ENCODE results near the gene STAT5A. TPM values are rescaled to one million over a fixed set of nuclear protein-coding genes. Genes with fewer than 3 reads are reported as not detected.

STAT5A gene
- total RNA-seq, 4 donors from 2014 or later, result 32.1 to 56.0 (median 45.6) TPM

- H3K27me3 ChIP-seq, result no peaks in the 10 kb centered on the region
- H3K27ac ChIP-seq, result no peak overlapping the region
- H3K9me3 ChIP-seq, result no peaks in the 10 kb centered on the region
- 89% methylated on average over 5 of the region's 5 CpGs for WGBS
- TF ChIP-seq CTCF (IDR thresholded peaks at IDR 0.05), result no peak
- H3K4me3 ChIP-seq, result no peak overlapping the region
- peak; percentile 12 to 37 for DNase-seq (ENCODE audit: low spot score in 2 of 2)
- peaks cover 44% of the 10 kb centered on the region for H3K4me1 ChIP-seq
- H3K36me3 ChIP-seq, result no peaks in the 10 kb centered on the region
Observed at GRCh38 chr17:42284024-42284369, 4.3 kb upstream of the STAT5A start.

GRCh38 chr17:42284566-42284965 lies 3.7 kb upstream of the STAT5A start:
- H3K9me3 ChIP-seq, result no peaks in the 10 kb centered on the region
- WGBS, result 94% methylated on average over 7 of the region's 7 CpGs
- TF ChIP-seq CTCF (IDR thresholded peaks at IDR 0.05), result no peak
- no peak for TF ChIP-seq POLR2A (IDR thresholded peaks at IDR 0.05)
- no peak for TF ChIP-seq EP300 (IDR thresholded peaks at IDR 0.05)
- TF ChIP-seq POLR2AphosphoS5 (IDR thresholded peaks at IDR 0.05), result no peak
- H3K27me3 ChIP-seq, result no peaks in the 10 kb centered on the region
- peak; percentile 57 to 62 for DNase-seq (ENCODE audit: low spot score in 2 of 2)
- H3K4me3 ChIP-seq, result no peak overlapping the region
- H3K27ac ChIP-seq, result no peak overlapping the region
- no peaks in the 10 kb centered on the region for H3K36me3 ChIP-seq
- H3K4me1 ChIP-seq, result peaks cover 50% of the 10 kb centered on the region

GRCh38 chr17:42285346-42286050 lies 2.8 kb upstream of the STAT5A start:
- TF ChIP-seq POLR2AphosphoS5 (IDR thresholded peaks at IDR 0.05) (no peak), POLR2A (IDR thresholded peaks at IDR 0.05) (no peak), EP300 (IDR thresholded peaks at IDR 0.05) (no peak), CTCF (IDR thresholded peaks at IDR 0.05) (no peak)
- Histone ChIP-seq H3K9me3 (no peaks in the 10 kb centered on the region), H3K4me3 (no peak overlapping the region), H3K4me1 (peaks cover 57% of the 10 kb centered on the region), H3K27ac (no peak overlapping the region), H3K27me3 (no peaks in the 10 kb centered on the region), H3K36me3 (no peaks in the 10 kb centered on the region)
- peak; percentile 37 to 45 for DNase-seq (ENCODE audit: low spot score in 2 of 2)
- WGBS, result 89% methylated on average over 11 of the region's 11 CpGs

- Histone ChIP-seq H3K4me3 (peak overlapping the region; percentile 70), H3K4me1 (peaks cover 63% of the 10 kb centered on the region), H3K36me3 (no peaks in the 10 kb centered on the region), H3K27ac (peak overlapping the region; percentile 85), H3K9me3 (no peaks in the 10 kb centered on the region), H3K27me3 (no peaks in the 10 kb centered on the region)
- DNase-seq (ENCODE audit: low spot score in 2 of 2), result peak; percentile 76 to 87
- no peak for TF ChIP-seq POLR2AphosphoS5 (IDR thresholded peaks at IDR 0.05)
- no peak for TF ChIP-seq EP300 (IDR thresholded peaks at IDR 0.05)
- no peak for TF ChIP-seq POLR2A (IDR thresholded peaks at IDR 0.05)
- TF ChIP-seq CTCF (IDR thresholded peaks at IDR 0.05), result no peak
- 5% methylated on average over 5 of the region's 5 CpGs for WGBS
Observed at GRCh38 chr17:42286411-42287221, 1.7 kb upstream of the STAT5A start.

- TF ChIP-seq POLR2A (IDR thresholded peaks at IDR 0.05) (no peak), POLR2AphosphoS5 (IDR thresholded peaks at IDR 0.05) (no peak), CTCF (IDR thresholded peaks at IDR 0.05) (no peak), EP300 (IDR thresholded peaks at IDR 0.05) (no peak)
- peak; percentile 71 to 77 for DNase-seq (ENCODE audit: low spot score in 2 of 2)
- no peaks in the 10 kb centered on the region for H3K9me3 ChIP-seq
- 4% methylated on average over 14 of the region's 14 CpGs for WGBS
- H3K36me3 ChIP-seq, result peaks cover 5% of the 10 kb centered on the region
- no peaks in the 10 kb centered on the region for H3K27me3 ChIP-seq
- peaks cover 68% of the 10 kb centered on the region for H3K4me1 ChIP-seq
- peak overlapping the region; percentile 85 for H3K27ac ChIP-seq
- peak overlapping the region; percentile 70 for H3K4me3 ChIP-seq
Observed at GRCh38 chr17:42287305-42287976, 857 bp upstream of the STAT5A start.
